Skeletal muscle tissue (tissue), 4 donors: Measurements from ENCODE around the gene STYXL2. TPM values are rescaled to one million over a fixed set of nuclear protein-coding genes. Genes with fewer than 3 reads are reported as not detected.

ENCODE experiments used
- H3K27ac ChIP-seq: one replicate; pipeline ENCODE4 v1.7.0; 2013; ENCODE audit warnings: mild to moderate bottlenecking, low read depth, low read length, inconsistent platforms
- H3K27me3 ChIP-seq, 3 donors: one replicate each; pipeline ENCODE4 v1.7.0; 2013; ENCODE audit warnings: low read length in 3 of 3; ENCODE audit not compliant: control insufficient read depth in 3 of 3, insufficient read depth in 3 of 3
- H3K36me3 ChIP-seq, 3 donors: one replicate each; pipeline ENCODE4 v1.7.0; 2013; ENCODE audit warnings: low read length in 3 of 3; ENCODE audit not compliant: control insufficient read depth in 3 of 3, insufficient read depth in 3 of 3
- H3K4me1 ChIP-seq, 3 donors: one replicate each; pipeline ENCODE4 v1.7.0; 2013; ENCODE audit warnings: low read length in 3 of 3, mild to moderate bottlenecking in 3 of 3; ENCODE audit not compliant: control insufficient read depth in 3 of 3, insufficient read depth in 3 of 3
- H3K4me3 ChIP-seq, 3 donors: one replicate each; pipeline ENCODE4 v1.7.0; 2013; ENCODE audit warnings: low read length in 3 of 3
- H3K9ac ChIP-seq, 3 donors: one replicate each; pipeline ENCODE4 v1.7.0; 2013; ENCODE audit warnings: low read length in 3 of 3, mild to moderate bottlenecking in 3 of 3, moderate library complexity in 2 of 3, low read depth in 1 of 3
- H3K9me3 ChIP-seq, 3 donors: one replicate each; pipeline ENCODE4 v1.7.0; 2013; ENCODE audit warnings: low read length in 3 of 3; ENCODE audit not compliant: control insufficient read depth in 3 of 3
- total RNA-seq: library from RNA; depleted of rRNA; stranded (reverse); fragments of >200 nt; gene quantifications from one replicate; pipeline ENCODE4 v1.2.3, GENCODE V29; 2014
- donor health status: Osteomylitis.

Gene STYXL2
- total RNA-seq, 1 donor from 2014 or later, result 99.7 TPM

- Histone ChIP-seq H3K36me3 (peaks cover 43 to 53% (median 47%) of the 10 kb centered on the region in 3 donors), H3K9me3 (no peaks in the 10 kb centered on the region), H3K27me3 (no peaks in the 10 kb centered on the region), H3K4me1 (peaks cover 5 to 37% (median 12%) of the 10 kb centered on the region in 3 donors), H3K4me3 (no peak overlapping the region), H3K27ac (peak overlapping the region; percentile 28), H3K9ac (no peak overlapping the region)
These were observed 21.8 kb downstream of the STYXL2 start for GRCh38 chr1:167115655-167116054.

DNA sequence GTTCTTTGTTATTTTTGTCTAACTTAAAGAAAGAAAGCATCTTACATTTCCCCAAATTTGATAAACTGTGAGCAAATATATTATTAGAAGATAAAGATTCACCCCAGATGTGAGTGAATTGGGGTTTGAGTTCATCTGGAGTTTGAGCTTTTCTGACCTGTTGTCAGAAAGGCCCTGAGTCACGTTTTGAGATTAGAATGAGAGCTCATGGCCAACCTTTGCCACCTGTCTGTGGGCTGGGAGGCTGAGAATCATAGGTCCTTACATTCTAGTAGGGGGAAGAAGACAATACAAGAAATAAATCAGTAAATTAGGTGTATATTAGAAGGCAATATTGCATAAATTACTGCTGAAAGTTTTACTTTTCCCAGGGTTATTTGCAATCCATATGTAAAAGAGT is 22.3 kb downstream of the STYXL2 start:
- Histone ChIP-seq H3K4me3 (no peak overlapping the region), H3K27me3 (no peaks in the 10 kb centered on the region), H3K9ac (peak overlapping the region in 1 of 3 donors; percentile 12), H3K36me3 (peaks cover 46 to 53% (median 47%) of the 10 kb centered on the region in 3 donors), H3K9me3 (no peaks in the 10 kb centered on the region), H3K4me1 (peaks cover 5 to 38% (median 13%) of the 10 kb centered on the region in 3 donors), H3K27ac (peak overlapping the region; percentile 28)

- Histone ChIP-seq H3K4me1 (peaks cover 10 to 41% (median 16%) of the 10 kb centered on the region in 3 donors), H3K36me3 (peaks cover 50 to 61% (median 50%) of the 10 kb centered on the region in 3 donors), H3K4me3 (no peak overlapping the region), H3K9me3 (no peaks in the 10 kb centered on the region), H3K9ac (peak overlapping the region in 1 of 3 donors; percentile 55), H3K27ac (no peak overlapping the region), H3K27me3 (peaks cover 0 to 3% (median 0%) of the 10 kb centered on the region in 3 donors)
These were observed 23.4 kb downstream of the STYXL2 start for GRCh38 chr1:167117225-167117624.

DNA sequence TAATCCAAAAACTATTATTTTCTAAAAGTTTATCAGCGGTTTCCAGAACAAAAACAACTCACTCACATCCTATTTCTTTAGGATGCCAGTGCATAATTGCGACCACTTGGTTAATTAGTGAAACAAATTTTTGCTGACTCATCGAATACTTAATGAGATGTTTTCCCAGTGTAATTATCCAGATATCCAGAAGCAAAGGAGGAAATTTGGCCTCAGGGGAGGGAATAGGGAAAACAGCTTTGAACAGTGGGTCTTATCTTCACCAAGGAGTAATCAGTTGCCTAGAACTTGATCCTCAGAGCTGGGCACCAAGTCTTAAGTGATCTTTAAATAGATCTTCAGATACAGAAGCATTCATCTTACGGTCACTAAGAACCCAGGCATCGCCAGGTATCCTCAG is 24.3 kb downstream of the STYXL2 start:
- H3K27ac ChIP-seq, result peak overlapping the region; percentile 20
- no peak overlapping the region for H3K4me3 ChIP-seq
- H3K27me3 ChIP-seq, result peaks cover 0 to 3% (median 0%) of the 10 kb centered on the region in 3 donors

GRCh38 chr1:167119696-167120095 is 25.8 kb downstream of the STYXL2 start:
- no peak overlapping the region for H3K9ac ChIP-seq
- peaks cover 50 to 67% (median 52%) of the 10 kb centered on the region in 3 donors for H3K36me3 ChIP-seq
- no peaks in the 10 kb centered on the region for H3K9me3 ChIP-seq
- no peak overlapping the region for H3K4me3 ChIP-seq
- no peak overlapping the region for H3K27ac ChIP-seq
- peaks cover 0 to 3% (median 0%) of the 10 kb centered on the region in 3 donors for H3K27me3 ChIP-seq
- peaks cover 12 to 34% (median 12%) of the 10 kb centered on the region in 3 donors for H3K4me1 ChIP-seq

More for the DNA sequence above, 24.3 kb downstream of the STYXL2 start:
- Histone ChIP-seq H3K4me1 (peaks cover 12 to 38% (median 13%) of the 10 kb centered on the region in 3 donors), H3K9me3 (no peaks in the 10 kb centered on the region), H3K36me3 (peaks cover 53 to 63% (median 53%) of the 10 kb centered on the region in 3 donors), H3K9ac (no peak overlapping the region)

DNA sequence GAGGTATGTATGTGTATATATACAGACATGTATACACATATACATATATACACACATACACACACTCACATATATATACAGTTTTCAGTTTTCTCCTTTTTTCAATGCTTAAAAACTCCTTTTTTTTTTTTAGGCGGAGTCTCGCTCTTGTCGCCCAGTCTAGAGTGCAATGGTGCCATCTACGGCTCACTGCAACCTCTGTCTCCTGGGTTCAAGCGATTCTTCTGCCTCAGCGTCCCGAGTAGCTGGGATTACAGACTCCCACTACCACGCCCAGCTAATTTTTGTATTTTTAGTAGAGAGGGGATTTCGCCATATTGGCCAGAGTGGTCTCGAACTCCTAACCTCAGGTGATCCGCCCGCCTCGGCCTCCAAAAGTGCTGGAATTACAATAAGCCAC is 27.0 kb downstream of the STYXL2 start:
- no peak overlapping the region for H3K4me3 ChIP-seq
- H3K9ac ChIP-seq, result no peak overlapping the region
- H3K27me3 ChIP-seq, result peaks cover 0 to 3% (median 0%) of the 10 kb centered on the region in 3 donors
- no peaks in the 10 kb centered on the region for H3K9me3 ChIP-seq
- H3K36me3 ChIP-seq, result peaks cover 57 to 74% (median 58%) of the 10 kb centered on the region in 3 donors
- H3K4me1 ChIP-seq, result peaks cover 8 to 31% (median 8%) of the 10 kb centered on the region in 3 donors
- no peak overlapping the region for H3K27ac ChIP-seq

DNA sequence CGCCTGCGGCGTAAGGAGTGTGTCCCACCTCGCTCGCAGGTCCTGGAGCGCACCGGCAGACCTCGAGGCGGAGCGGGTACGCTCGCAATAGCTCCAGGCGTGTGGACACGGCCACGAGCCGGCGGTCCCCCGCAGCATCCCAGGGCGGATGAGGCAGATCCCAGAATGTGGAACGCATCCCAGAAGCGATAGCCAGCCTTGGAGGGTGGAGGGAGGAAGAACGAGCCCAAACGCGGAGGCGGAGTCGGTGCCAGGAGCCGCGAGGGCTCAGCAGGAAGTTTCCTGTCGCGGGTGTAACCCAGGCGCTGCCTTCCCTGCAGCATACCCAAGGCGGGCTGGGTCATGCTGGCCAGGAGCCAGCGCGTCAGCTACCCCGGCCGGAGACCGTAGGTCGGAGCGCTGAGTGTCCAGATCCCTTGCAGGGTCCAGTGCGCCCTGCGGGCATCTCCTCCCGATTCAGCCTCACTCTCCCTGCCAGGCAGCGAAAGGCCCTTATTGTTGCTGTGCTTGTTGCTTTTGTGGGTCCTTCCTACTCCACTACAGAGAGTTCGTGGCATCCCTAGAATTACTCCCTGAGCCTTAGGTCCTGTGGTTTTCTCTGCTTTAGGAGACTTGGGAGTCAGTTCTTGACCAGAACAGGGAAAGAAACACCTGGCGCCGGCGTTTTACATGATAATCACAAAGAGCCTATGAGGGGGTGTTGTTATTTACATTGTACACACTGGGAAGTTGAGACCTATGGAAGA is 27.7 kb downstream of the STYXL2 start:
- Histone ChIP-seq H3K4me1 (peaks cover 7 to 31% (median 8%) of the 10 kb centered on the region in 3 donors), H3K27me3 (peaks cover 0 to 3% (median 0%) of the 10 kb centered on the region in 3 donors), H3K27ac (no peak overlapping the region), H3K4me3 (peak overlapping the region in 2 of 3 donors; percentile 34 to 35), H3K9ac (no peak overlapping the region), H3K36me3 (peaks cover 56 to 80% (median 65%) of the 10 kb centered on the region in 3 donors), H3K9me3 (no peaks in the 10 kb centered on the region)

DNA sequence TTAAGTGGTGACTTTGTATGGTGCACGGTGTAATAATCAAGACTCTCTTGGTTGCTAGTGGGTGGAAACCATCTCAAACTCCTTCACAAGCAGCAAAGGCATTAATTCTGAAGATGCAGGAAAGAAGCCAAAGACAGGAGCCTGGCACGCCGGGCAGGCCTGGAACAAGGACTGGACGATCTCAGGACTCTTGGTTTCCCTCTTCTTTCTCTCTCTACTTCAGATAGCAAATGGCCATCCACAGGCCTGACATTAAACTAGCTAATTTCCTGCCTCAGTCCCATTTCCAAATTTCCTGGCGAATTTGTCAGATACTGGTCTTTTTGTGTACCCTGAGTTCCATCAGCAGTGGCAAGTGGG is 28.2 kb downstream of the STYXL2 start:
- H3K27me3 ChIP-seq, result peaks cover 0 to 3% (median 0%) of the 10 kb centered on the region in 3 donors
- no peak overlapping the region for H3K27ac ChIP-seq
- H3K9ac ChIP-seq, result no peak overlapping the region
- peaks cover 8 to 32% (median 10%) of the 10 kb centered on the region in 3 donors for H3K4me1 ChIP-seq
- H3K4me3 ChIP-seq, result no peak overlapping the region
- peaks cover 60 to 82% (median 69%) of the 10 kb centered on the region in 3 donors for H3K36me3 ChIP-seq
- no peaks in the 10 kb centered on the region for H3K9me3 ChIP-seq

DNA sequence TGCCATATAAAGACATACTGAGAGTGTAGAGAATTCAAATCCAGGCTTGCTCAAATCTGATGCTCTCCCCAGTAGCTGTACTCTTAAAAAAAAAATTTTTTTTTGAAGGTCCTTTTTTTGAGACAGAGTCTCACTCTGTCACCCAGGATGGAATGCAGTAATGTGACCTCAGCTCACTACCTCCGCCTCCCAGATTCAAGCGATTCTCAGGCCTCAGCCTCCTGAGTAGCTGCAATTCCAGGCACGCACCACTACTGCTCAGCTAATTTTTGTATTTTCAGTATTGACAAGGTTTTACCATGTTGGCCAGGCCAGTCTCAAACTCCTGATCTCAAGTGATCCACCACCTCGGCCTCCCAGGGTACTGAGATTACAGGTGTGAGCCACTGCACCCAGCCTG is 28.7 kb downstream of the STYXL2 start:
- peaks cover 60 to 82% (median 69%) of the 10 kb centered on the region in 3 donors for H3K36me3 ChIP-seq
- no peak overlapping the region for H3K9ac ChIP-seq
- H3K27me3 ChIP-seq, result peaks cover 0 to 3% (median 0%) of the 10 kb centered on the region in 3 donors
- no peak overlapping the region for H3K4me3 ChIP-seq
- H3K9me3 ChIP-seq, result no peaks in the 10 kb centered on the region
- peaks cover 12 to 32% (median 15%) of the 10 kb centered on the region in 3 donors for H3K4me1 ChIP-seq
- no peak overlapping the region for H3K27ac ChIP-seq

GRCh38 chr1:167126317-167126716 is 32.4 kb downstream of the STYXL2 start:
- Histone ChIP-seq H3K9me3 (no peaks in the 10 kb centered on the region), H3K36me3 (peaks cover 47 to 77% (median 53%) of the 10 kb centered on the region in 3 donors)

More at GRCh38 chr1:167126317-167126716, 32.4 kb downstream of the STYXL2 start:
- H3K4me1 ChIP-seq, result peaks cover 18 to 28% (median 18%) of the 10 kb centered on the region in 3 donors
- H3K9ac ChIP-seq, result no peak overlapping the region
- peaks cover 0 to 3% (median 0%) of the 10 kb centered on the region in 3 donors for H3K27me3 ChIP-seq
- no peak overlapping the region for H3K27ac ChIP-seq
- H3K4me3 ChIP-seq, result no peak overlapping the region
